OCI-M1 (cell line): ENCODE data around the gene GNA12.
"Not testable (repeated sequence)": the region's sequence is repeated elsewhere in the genome, so short reads cannot be mapped to it uniquely, and the experiment has no call there.

ENCODE experiments used
- DNase-seq: peaks from one replicate; lab custom pipeline; 2025; lab: John Stamatoyannopoulos, UW

Gene GNA12

GRCh38 chr7:2728316-2729030 is 115.6 kb downstream of the GNA12 start:
- DNase-seq = no peak

GRCh38 chr7:2727206-2727605 is 116.9 kb downstream of the GNA12 start:
- DNase-seq = not testable (repeated sequence)

- no peak for DNase-seq
Measured at GRCh38 chr7:2726316-2727018, 117.6 kb downstream of the GNA12 start.

- DNase-seq = no peak
Measured at GRCh38 chr7:2725178-2726105, 118.7 kb downstream of the GNA12 start.

- DNase-seq = no peak
Measured at GRCh38 chr7:2724453-2725177, 119.5 kb downstream of the GNA12 start.

- not testable (repeated sequence) for DNase-seq
Measured at GRCh38 chr7:2724036-2724435, 120.1 kb downstream of the GNA12 start.

- no peak for DNase-seq
Measured at GRCh38 chr7:2723138-2723850, 120.8 kb downstream of the GNA12 start.

- no peak for DNase-seq
Measured at GRCh38 chr7:2722591-2722990, 121.5 kb downstream of the GNA12 start.

GRCh38 chr7:2721842-2722241 is 122.3 kb downstream of the GNA12 start:
- DNase-seq = no peak

- DNase-seq = no peak
Measured at GRCh38 chr7:2720024-2720423, 124.1 kb downstream of the GNA12 start.

GRCh38 chr7:2719007-2719406 is 125.1 kb downstream of the GNA12 start:
- DNase-seq = peak; percentile 1

GRCh38 chr7:2718296-2718965 is 125.7 kb downstream of the GNA12 start:
- no peak for DNase-seq

GRCh38 chr7:2717293-2718261 is 126.5 kb downstream of the GNA12 start:
- peak; percentile 53 for DNase-seq

GRCh38 chr7:2716906-2717292 is 127.2 kb downstream of the GNA12 start:
- no peak for DNase-seq

GRCh38 chr7:2716488-2716887 is 127.6 kb downstream of the GNA12 start:
- DNase-seq = no peak

GRCh38 chr7:2715341-2716231 is 128.5 kb downstream of the GNA12 start:
- DNase-seq = peak; percentile 32

GRCh38 chr7:2714636-2715035 is 129.5 kb downstream of the GNA12 start:
- DNase-seq = no peak

GRCh38 chr7:2713978-2714377 is 130.1 kb downstream of the GNA12 start:
- no peak for DNase-seq
